A673 (cell line): ENCODE data around the gene ILF3.

ENCODE experiments used
- CTCF ChIP-seq: fragments of 300-800, 200-600 bp; sonication (generic); conservative IDR thresholded peaks from 2 replicates; pipeline ENCODE4 v1.5.1; 2017; ENCODE audit warnings: low read depth, mild to moderate bottlenecking, antibody characterized with exemption, low read length, moderate library complexity, mixed read lengths
- EZH2 ChIP-seq: fragments of 200-600 bp; sonication (generic); IDR thresholded peaks from 2 replicates; pipeline ENCODE4 v1.6.1; 2017; ENCODE audit warnings: borderline replicate concordance, low read depth, mild to moderate bottlenecking, mixed read lengths, antibody characterized with exemption, low read length; ENCODE audit not compliant: poor library complexity, severe bottlenecking

GRCh38 chr19:10736189-10736588 is 82.0 kb downstream of the ILF3 start:
- TF ChIP-seq CTCF (no peak), EZH2 (no peak)
